Spleen (tissue), 7 donors: Measurements from ENCODE around the gene MED13L.

Experiments used
- CTCF ChIP-seq, 11 experiments: fragments of 200-600 bp in 7 of 11; fragments of 450-650 bp in 4 of 11; sonication (generic) in 4 of 11; IDR thresholded peaks in 8 of 11; conservative IDR thresholded peaks in 3 of 11; 1 replicate in 7 of 11; 2 replicates in 4 of 11; pipeline versions ENCODE4 v1.4.0 to v1.8.0; 2016 to 2021; ENCODE audit warnings: antibody characterized with exemption in 11 of 11, inconsistent platforms in 4 of 11, mild to moderate bottlenecking in 1 of 11
- POLR2A ChIP-seq, 3 donors: fragments of 450-650 bp; IDR thresholded peaks; one replicate each; pipeline ENCODE4 v1.5.1; 2017; ENCODE audit warnings: antibody characterized with exemption in 3 of 3, mild to moderate bottlenecking in 1 of 3
- POLR2AphosphoS5 ChIP-seq, 3 donors: sonication (generic); formaldehyde crosslinking; IDR thresholded peaks; one replicate each; pipeline ENCODE4 v1.5.1; 2017; ENCODE audit warnings: antibody characterized with exemption in 3 of 3
- donor health status: DM: no; HTN: no; CAD: no; lungs with moderate emphysema.
- donor health status: DM: no; HTN: no; CAD: no.
- donor health status: DM: no; HTN: no; CAD: no.

DNA sequence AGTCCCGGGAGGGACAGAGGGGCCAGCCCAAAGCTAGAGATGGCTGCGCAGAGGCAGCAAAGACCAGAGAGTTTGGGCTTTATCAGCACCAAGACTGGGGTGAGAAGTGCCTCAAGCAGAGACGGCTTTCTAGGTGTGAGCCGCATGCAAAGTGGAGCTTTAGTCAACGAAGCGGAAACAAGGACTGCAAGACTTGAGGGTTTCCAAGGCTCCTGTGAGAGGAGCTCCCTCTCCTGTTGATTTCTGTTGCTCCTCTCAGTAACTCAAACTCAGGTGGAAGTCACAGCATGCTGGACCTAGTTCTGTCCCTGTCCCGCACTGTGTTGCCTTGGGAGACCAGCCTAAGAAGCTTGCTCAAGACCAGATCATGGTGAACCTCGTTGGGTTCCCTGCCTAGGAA lies 327.8 kb downstream of the MED13L start:
- TF ChIP-seq CTCF (IDR thresholded peaks at IDR 0.05 in 8 of 11, conservative IDR thresholded peaks at IDR 0.05 in 3 of 11) = no peak
- TF ChIP-seq POLR2A (IDR thresholded peaks at IDR 0.05) = no peak
- no peak for TF ChIP-seq POLR2AphosphoS5 (IDR thresholded peaks at IDR 0.05)
